ENCODE measurements around the gene CROCC. TPM values are rescaled to one million over a fixed set of nuclear protein-coding genes. Genes with fewer than 3 reads are reported as not detected.

Gene CROCC
- polyA plus RNA-seq, 1 of the 3 experiments (the other 2 are of a cell fraction) = 39.1 TPM

- no peak for TF ChIP-seq EZH2phosphoT487 (IDR thresholded peaks at IDR 0.05; ENCODE audit: borderline replicate concordance, low read depth)
- TF ChIP-seq GABPA (IDR thresholded peaks at IDR 0.05; ENCODE audit: low read depth) = no peak
- no peak for TF ChIP-seq RAD21 (IDR thresholded peaks at IDR 0.05; ENCODE audit: low read length)
These were observed 35.0 kb downstream of the CROCC start (continued) for GRCh38 chr1:16956775-16957174.

DNA sequence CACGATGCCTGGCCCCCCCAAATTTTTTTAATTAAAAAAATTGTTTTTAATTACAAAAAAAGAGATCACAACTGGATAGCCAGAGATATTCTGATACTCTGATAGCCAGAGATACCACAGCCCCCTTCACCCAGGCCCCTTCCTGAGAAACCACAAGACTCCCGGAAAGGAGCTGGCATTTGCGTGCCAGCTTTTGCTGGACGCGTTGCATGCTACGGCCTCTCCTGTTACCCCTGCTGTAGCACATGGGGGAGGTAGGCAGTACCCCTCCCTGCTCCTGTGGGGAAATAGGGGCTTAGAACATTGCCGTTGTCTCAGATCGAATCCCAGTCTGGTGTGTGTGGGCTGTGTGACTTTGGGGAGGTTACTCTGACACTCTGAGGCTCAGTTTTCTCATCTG, 36.0 kb downstream of the CROCC start:
- CTCF ChIA-PET = interaction anchor here (0.8 to 20.3 kb wide), 3 partner anchors 21 to 85 kb away, joined by 3 to 408 read pairs (median 5); partner anchors contain the start of gene SDHB

More for the DNA sequence above, 36.0 kb downstream of the CROCC start:
- Histone ChIP-seq H3K4me2 (no peak overlapping the region), H3K9ac (no peak overlapping the region), H4K20me1 (ENCODE audit: insufficient read depth) (no peaks in the 10 kb centered on the region), H3K27me3 (ENCODE audit: insufficient read depth) (no peaks in the 10 kb centered on the region), H3K36me3 (replicated peaks in 1 of 2; ENCODE audit: control insufficient read depth in 1 of 2, insufficient read depth in 2 of 2, low read length in 1 of 2) (peaks cover 0 to 2% of the 10 kb centered on the region in 2 experiments), H3K4me3 (ENCODE audit: low read depth in 2 of 2, low read length in 1 of 2) (no peak overlapping the region), H3K9me2 (no peaks in the 10 kb centered on the region), H3K4me1 (ENCODE audit: control insufficient read depth in 1 of 2, insufficient read depth in 2 of 2, low read depth in 1 of 2, low read length in 1 of 2) (peaks cover 0 to 3% of the 10 kb centered on the region in 2 experiments; a peak in 1 of 4 replicates), H3F3A (replicated peaks; ENCODE audit: insufficient read depth) (peaks cover 16% of the 10 kb centered on the region), H2AFZ (ENCODE audit: low read depth) (no peak overlapping the region), H3K9me3 (no peaks in the 10 kb centered on the region), H3K79me2 (ENCODE audit: insufficient read depth) (peaks cover 6% of the 10 kb centered on the region; the same call in 1 of the 2 replicates), H3K27ac (ENCODE audit: low read depth in 2 of 2, low read length in 1 of 2) (no peak overlapping the region)
- 91% methylated on average over 4 of the region's 8 CpGs for WGBS (ENCODE audit: low lambda C conversion rate)
- TF ChIP-seq, protein P1, sequence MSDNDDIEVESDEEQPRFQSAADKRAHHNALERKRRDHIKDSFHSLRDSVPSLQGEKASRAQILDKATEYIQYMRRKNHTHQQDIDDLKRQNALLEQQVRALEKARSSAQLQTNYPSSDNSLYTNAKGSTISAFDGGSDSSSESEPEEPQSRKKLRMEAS (IDR thresholded peaks at IDR 0.05; ENCODE audit: low read depth) = no peak
- TF ChIP-seq EP300 (IDR thresholded peaks at IDR 0.05; ENCODE audit: borderline replicate concordance in 1 of 2, low read depth in 1 of 2, low read length in 1 of 2) (no peak), ZBTB33 (IDR thresholded peaks at IDR 0.05; ENCODE audit: borderline replicate concordance, low read depth) (no peak), FOXM1 (IDR thresholded peaks at IDR 0.05; ENCODE audit: low read depth) (no peak), JUND (IDR thresholded peaks at IDR 0.05) (no peak), YY1 (IDR thresholded peaks at IDR 0.05; ENCODE audit: low read depth) (no peak), RXRA (IDR thresholded peaks at IDR 0.05; ENCODE audit: borderline replicate concordance, low read depth) (no peak)
- TF ChIP-seq, protein P2, sequence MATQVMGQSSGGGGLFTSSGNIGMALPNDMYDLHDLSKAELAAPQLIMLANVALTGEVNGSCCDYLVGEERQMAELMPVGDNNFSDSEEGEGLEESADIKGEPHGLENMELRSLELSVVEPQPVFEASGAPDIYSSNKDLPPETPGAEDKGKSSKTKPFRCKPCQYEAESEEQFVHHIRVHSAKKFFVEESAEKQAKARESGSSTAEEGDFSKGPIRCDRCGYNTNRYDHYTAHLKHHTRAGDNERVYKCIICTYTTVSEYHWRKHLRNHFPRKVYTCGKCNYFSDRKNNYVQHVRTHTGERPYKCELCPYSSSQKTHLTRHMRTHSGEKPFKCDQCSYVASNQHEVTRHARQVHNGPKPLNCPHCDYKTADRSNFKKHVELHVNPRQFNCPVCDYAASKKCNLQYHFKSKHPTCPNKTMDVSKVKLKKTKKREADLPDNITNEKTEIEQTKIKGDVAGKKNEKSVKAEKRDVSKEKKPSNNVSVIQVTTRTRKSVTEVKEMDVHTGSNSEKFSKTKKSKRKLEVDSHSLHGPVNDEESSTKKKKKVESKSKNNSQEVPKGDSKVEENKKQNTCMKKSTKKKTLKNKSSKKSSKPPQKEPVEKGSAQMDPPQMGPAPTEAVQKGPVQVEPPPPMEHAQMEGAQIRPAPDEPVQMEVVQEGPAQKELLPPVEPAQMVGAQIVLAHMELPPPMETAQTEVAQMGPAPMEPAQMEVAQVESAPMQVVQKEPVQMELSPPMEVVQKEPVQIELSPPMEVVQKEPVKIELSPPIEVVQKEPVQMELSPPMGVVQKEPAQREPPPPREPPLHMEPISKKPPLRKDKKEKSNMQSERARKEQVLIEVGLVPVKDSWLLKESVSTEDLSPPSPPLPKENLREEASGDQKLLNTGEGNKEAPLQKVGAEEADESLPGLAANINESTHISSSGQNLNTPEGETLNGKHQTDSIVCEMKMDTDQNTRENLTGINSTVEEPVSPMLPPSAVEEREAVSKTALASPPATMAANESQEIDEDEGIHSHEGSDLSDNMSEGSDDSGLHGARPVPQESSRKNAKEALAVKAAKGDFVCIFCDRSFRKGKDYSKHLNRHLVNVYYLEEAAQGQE (IDR thresholded peaks at IDR 0.05; ENCODE audit: low read depth, low read length) = no peak
- DNase-seq = no peak
- POLR2A ChIA-PET = interaction anchor here (1.4 kb wide), 1 partner anchor 22 kb away, joined by 7 read pairs; no protein-coding TSS in a partner anchor
